HepG2 (cell line): ENCODE results near the gene JPH4. TPM values are rescaled to one million over a fixed set of nuclear protein-coding genes. Genes with fewer than 3 reads are reported as not detected.
A peak's percentile ranks its signal among the peaks of the same experiment; 100 is the strongest.

Experiments
- DPF2 ChIP-seq: sonication (generic); formaldehyde crosslinking; IDR thresholded peaks from 2 replicates; pipeline ENCODE4 v1.4.0; 2020; ENCODE audit warnings: mild to moderate bottlenecking, low read depth, missing genetic modification reagents, borderline replicate concordance
- FOXO1 ChIP-seq: sonication (generic); formaldehyde crosslinking; IDR thresholded peaks from 2 replicates; pipeline ENCODE4 v1.4.0; 2020; ENCODE audit warnings: missing genetic modification reagents
- GFI1 ChIP-seq: sonication (generic); formaldehyde crosslinking; IDR thresholded peaks from 2 replicates; pipeline ENCODE4 v1.5.0; 2020; ENCODE audit warnings: missing genetic modification reagents, mild to moderate bottlenecking, borderline replicate concordance
- GTF3A ChIP-seq: sonication (generic); formaldehyde crosslinking; conservative IDR thresholded peaks from 2 replicates; pipeline ENCODE4 v1.4.0; 2020; ENCODE audit warnings: mild to moderate bottlenecking, missing genetic modification reagents
- MZF1 ChIP-seq: sonication (generic); formaldehyde crosslinking; IDR thresholded peaks from 2 replicates; pipeline ENCODE4 v1.8.1; 2023; ENCODE audit warnings: mild to moderate bottlenecking, missing genetic modification reagents, borderline replicate concordance
- NAIF1 ChIP-seq: sonication (generic); formaldehyde crosslinking; IDR thresholded peaks from 2 replicates; pipeline ENCODE4 v1.5.0; 2020; ENCODE audit warnings: mild to moderate bottlenecking, missing genetic modification reagents, borderline replicate concordance
- SALL1 ChIP-seq: sonication (generic); formaldehyde crosslinking; IDR thresholded peaks from 2 replicates; pipeline ENCODE4 v1.8.0; 2022; ENCODE audit warnings: mild to moderate bottlenecking, missing genetic modification reagents
- SOX13 ChIP-seq, 3 experiments: fragments of 450-650 bp in 1 of 3; sonication (generic) in 1 of 3; formaldehyde crosslinking in 1 of 3; IDR thresholded peaks in 2 of 3; conservative IDR thresholded peaks in 1 of 3; 2 replicates each; pipeline versions ENCODE4 v1.5.0 to v1.6.1; 2016 to 2020; ENCODE audit warnings: antibody characterized with exemption in 1 of 3, mild to moderate bottlenecking in 1 of 3, missing compliant biosample characterization in 1 of 3, missing genetic modification reagents in 1 of 3, moderate library complexity in 1 of 3
- TCF7 ChIP-seq: sonication (generic); IDR thresholded peaks from 2 replicates; pipeline ENCODE4 v1.6.1; 2016; ENCODE audit warnings: antibody characterized with exemption, low read depth
- TEAD3 ChIP-seq: optimal IDR thresholded peaks from 2 replicates; pipeline ENCODE3; 2016; ENCODE audit warnings: borderline replicate concordance
- ZFP62 ChIP-seq: sonication (generic); formaldehyde crosslinking; IDR thresholded peaks from 2 replicates; pipeline ENCODE4 v1.4.0; 2020; ENCODE audit warnings: missing genetic modification reagents
- ZIK1 ChIP-seq: sonication (generic); formaldehyde crosslinking; IDR thresholded peaks from 2 replicates; pipeline ENCODE4 v1.5.0; 2020; ENCODE audit warnings: mild to moderate bottlenecking, low read depth, missing genetic modification reagents, borderline replicate concordance
- ZNF546 ChIP-seq: sonication (generic); formaldehyde crosslinking; conservative IDR thresholded peaks from 2 replicates; pipeline ENCODE4 v1.8.1; 2023; ENCODE audit warnings: mild to moderate bottlenecking, missing genetic modification reagents
- ZNF746 ChIP-seq: sonication (generic); formaldehyde crosslinking; IDR thresholded peaks from 2 replicates; pipeline ENCODE4 v1.8.0; 2022; ENCODE audit warnings: mild to moderate bottlenecking, missing genetic modification reagents
- polyA plus RNA-seq, 8 experiments: library from polyadenylated mRNA; depleted of rRNA in 3 of 8; stranded (reverse) in 7 of 8; unstranded in 1 of 8; fragments of >200 nt; fragmentation: Illumina TruSeq in 4 of 8; extraction: Trizol in 4 of 8; gene quantifications; 2 replicates each; pipeline versions ENCODE4 v1.2.1 to v1.2.3, GENCODE V29; 2011 to 2016; ENCODE audit warnings: low read depth in 4 of 8, missing spikeins in 1 of 8, mixed read lengths in 1 of 8; ENCODE audit not compliant: insufficient read depth in 1 of 8
- total RNA-seq, 5 experiments: library from RNA; depleted of rRNA; stranded (reverse); fragments of >200 nt; fragmentation: Illumina TruSeq; extraction: Trizol; gene quantifications; 2 replicates each; pipeline ENCODE4 v1.2.3, GENCODE V29; 2016; ENCODE audit warnings: low read depth in 1 of 5
- TF ChIP-seq, protein P1 (sequence below): sonication (generic); formaldehyde crosslinking; IDR thresholded peaks from 2 replicates; pipeline ENCODE4 v1.5.0; 2020; ENCODE audit warnings: missing genetic modification reagents, mild to moderate bottlenecking, borderline replicate concordance
- TF ChIP-seq, protein P2 (sequence below): conservative IDR thresholded peaks from 2 replicates; pipeline ENCODE4 v1.6.1; 2018; ENCODE audit warnings: missing genetic modification reagents
- TF ChIP-seq, protein P3 (sequence below): sonication (generic); formaldehyde crosslinking; conservative IDR thresholded peaks from 2 replicates; pipeline ENCODE4 v1.4.0; 2020; ENCODE audit warnings: missing genetic modification reagents
- TF ChIP-seq, protein P4 (sequence below): sonication (generic); formaldehyde crosslinking; IDR thresholded peaks from 2 replicates; pipeline ENCODE4 v1.5.0; 2020; ENCODE audit warnings: missing genetic modification reagents
- TF ChIP-seq, protein P5 (sequence below): sonication (generic); formaldehyde crosslinking; IDR thresholded peaks from 2 replicates; pipeline ENCODE4 v1.5.1; 2020; ENCODE audit warnings: missing genetic modification reagents, mild to moderate bottlenecking, borderline replicate concordance
- TF ChIP-seq, protein P6 (sequence below): sonication (generic); formaldehyde crosslinking; conservative IDR thresholded peaks from 2 replicates; pipeline ENCODE4 v1.4.0; 2020; ENCODE audit warnings: missing genetic modification reagents

The JPH4 gene
- total and polyA plus RNA-seq, 2 of the 13 experiments (the other 11 are each of a cell fraction or from before 2014, with no cell fraction given): 0.08 to 0.22 TPM

DNA sequence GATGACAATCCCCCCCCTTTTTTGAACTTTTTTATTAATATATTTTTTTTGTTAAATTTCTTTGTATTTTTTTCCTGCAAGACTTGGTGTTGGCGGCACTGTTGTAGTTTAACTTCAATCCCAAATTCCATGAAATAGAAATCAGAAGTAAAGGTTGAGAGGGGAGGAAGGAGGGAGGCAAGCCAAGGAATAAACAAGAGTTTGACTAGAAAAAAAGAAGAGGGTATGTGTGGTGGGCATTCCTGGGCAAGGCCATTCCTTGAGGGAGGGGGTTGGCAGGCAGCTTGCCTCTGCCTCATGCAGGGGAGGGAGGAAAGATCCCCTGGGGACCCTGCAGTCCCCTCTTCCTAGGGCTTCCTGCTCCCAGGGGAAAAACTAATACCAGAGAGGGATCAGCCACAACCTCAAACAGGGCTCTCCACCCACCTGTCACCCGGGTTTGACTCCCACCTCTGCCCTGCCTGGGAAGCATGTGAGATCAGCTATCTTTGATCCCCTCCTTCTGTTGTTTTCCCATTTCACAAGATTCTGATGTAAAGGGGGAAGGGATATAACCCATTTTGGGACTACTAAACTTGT, 10.5 kb downstream of the JPH4 start (continued):
- TF ChIP-seq, protein P1, sequence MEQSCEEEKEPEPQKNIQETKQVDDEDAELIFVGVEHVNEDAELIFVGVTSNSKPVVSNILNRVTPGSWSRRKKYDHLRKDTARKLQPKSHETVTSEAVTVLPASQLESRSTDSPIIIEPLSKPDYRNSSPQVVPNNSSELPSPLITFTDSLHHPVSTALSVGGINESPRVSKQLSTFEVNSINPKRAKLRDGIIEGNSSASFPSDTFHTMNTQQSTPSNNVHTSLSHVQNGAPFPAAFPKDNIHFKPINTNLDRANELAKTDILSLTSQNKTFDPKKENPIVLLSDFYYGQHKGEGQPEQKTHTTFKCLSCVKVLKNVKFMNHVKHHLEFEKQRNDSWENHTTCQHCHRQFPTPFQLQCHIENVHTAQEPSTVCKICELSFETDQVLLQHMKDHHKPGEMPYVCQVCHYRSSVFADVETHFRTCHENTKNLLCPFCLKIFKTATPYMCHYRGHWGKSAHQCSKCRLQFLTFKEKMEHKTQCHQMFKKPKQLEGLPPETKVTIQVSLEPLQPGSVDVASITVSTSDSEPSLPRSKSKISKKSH (CRISPR knock-in tag): no peak
- TF ChIP-seq SALL1 (CRISPR knock-in tag) (0 out of 2 replicates have a peak, but pooled peaks have one; percentile 17), ZNF746 (CRISPR knock-in tag) (no peak), ZFP62 (CRISPR knock-in tag) (no peak), MZF1 (CRISPR knock-in tag) (peak; percentile 21; the same call in 1 of the 2 replicates), DPF2 (CRISPR knock-in tag) (0 out of 2 replicates have a peak, but pooled peaks have one; percentile 12), TEAD3 (peak; percentile 29), ZNF546 (CRISPR knock-in tag) (peak; percentile 3; the same call in 1 of the 2 replicates), TCF7 (no peak), GFI1 (0 out of 2 replicates have a peak, but pooled peaks have one; percentile 41), NAIF1 (CRISPR knock-in tag) (no peak), ZIK1 (CRISPR knock-in tag) (0 out of 2 replicates have a peak, but pooled peaks have one; percentile 25), GTF3A (peak; percentile 17; the same call in 1 of the 2 replicates), FOXO1 (CRISPR knock-in tag) (0 out of 2 replicates have a peak, but pooled peaks have one; percentile 51), SOX13 (IDR thresholded peaks at IDR 0.05) (no peak), SOX13 (CRISPR knock-in tag; conservative IDR thresholded peaks at IDR 0.05 in 1 of 2, IDR thresholded peaks at IDR 0.05 in 1 of 2) (0 out of 4 replicates have a peak, but pooled peaks of 1 of the 2 experiments have one; percentile 24)
- TF ChIP-seq, protein P2, sequence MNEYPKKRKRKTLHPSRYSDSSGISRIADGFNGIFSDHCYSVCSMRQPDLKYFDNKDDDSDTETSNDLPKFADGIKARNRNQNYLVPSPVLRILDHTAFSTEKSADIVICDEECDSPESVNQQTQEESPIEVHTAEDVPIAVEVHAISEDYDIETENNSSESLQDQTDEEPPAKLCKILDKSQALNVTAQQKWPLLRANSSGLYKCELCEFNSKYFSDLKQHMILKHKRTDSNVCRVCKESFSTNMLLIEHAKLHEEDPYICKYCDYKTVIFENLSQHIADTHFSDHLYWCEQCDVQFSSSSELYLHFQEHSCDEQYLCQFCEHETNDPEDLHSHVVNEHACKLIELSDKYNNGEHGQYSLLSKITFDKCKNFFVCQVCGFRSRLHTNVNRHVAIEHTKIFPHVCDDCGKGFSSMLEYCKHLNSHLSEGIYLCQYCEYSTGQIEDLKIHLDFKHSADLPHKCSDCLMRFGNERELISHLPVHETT (CRISPR knock-in tag): no peak
- TF ChIP-seq, protein P3, sequence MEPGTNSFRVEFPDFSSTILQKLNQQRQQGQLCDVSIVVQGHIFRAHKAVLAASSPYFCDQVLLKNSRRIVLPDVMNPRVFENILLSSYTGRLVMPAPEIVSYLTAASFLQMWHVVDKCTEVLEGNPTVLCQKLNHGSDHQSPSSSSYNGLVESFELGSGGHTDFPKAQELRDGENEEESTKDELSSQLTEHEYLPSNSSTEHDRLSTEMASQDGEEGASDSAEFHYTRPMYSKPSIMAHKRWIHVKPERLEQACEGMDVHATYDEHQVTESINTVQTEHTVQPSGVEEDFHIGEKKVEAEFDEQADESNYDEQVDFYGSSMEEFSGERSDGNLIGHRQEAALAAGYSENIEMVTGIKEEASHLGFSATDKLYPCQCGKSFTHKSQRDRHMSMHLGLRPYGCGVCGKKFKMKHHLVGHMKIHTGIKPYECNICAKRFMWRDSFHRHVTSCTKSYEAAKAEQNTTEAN (CRISPR knock-in tag): no peak
- TF ChIP-seq, protein P4, sequence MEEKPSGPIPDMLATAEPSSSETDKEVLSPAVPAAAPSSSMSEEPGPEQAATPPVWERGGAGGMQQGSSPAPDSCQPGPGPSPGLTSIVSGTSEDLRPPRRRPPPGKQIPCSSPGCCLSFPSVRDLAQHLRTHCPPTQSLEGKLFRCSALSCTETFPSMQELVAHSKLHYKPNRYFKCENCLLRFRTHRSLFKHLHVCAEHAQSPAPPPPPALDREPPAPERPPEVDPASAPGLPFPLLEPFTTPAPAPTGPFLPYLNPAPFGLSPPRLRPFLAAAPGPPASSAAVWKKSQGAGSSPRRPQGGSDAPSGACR (CRISPR knock-in tag): peak; percentile 18; the same call in 1 of the 2 replicates
- TF ChIP-seq, protein P5, sequence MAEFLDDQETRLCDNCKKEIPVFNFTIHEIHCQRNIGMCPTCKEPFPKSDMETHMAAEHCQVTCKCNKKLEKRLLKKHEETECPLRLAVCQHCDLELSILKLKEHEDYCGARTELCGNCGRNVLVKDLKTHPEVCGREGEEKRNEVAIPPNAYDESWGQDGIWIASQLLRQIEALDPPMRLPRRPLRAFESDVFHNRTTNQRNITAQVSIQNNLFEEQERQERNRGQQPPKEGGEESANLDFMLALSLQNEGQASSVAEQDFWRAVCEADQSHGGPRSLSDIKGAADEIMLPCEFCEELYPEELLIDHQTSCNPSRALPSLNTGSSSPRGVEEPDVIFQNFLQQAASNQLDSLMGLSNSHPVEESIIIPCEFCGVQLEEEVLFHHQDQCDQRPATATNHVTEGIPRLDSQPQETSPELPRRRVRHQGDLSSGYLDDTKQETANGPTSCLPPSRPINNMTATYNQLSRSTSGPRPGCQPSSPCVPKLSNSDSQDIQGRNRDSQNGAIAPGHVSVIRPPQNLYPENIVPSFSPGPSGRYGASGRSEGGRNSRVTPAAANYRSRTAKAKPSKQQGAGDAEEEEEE (CRISPR knock-in tag): peak; percentile 90; the same call in 1 of the 2 replicates
- TF ChIP-seq, protein P6, sequence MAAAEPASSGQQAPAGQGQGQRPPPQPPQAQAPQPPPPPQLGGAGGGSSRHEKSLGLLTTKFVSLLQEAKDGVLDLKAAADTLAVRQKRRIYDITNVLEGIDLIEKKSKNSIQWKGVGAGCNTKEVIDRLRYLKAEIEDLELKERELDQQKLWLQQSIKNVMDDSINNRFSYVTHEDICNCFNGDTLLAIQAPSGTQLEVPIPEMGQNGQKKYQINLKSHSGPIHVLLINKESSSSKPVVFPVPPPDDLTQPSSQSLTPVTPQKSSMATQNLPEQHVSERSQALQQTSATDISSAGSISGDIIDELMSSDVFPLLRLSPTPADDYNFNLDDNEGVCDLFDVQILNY (CRISPR knock-in tag): 0 out of 2 replicates have a peak, but pooled peaks have one; percentile 22
